Measurements from ENCODE around the gene FMO5. TPM values are rescaled to one million over a fixed set of nuclear protein-coding genes. Genes with fewer than 3 reads are reported as not detected.

Gene FMO5
- total and polyA plus RNA-seq, 10 donors = 2.8 to 13.4 (median 5.1) TPM

DNA sequence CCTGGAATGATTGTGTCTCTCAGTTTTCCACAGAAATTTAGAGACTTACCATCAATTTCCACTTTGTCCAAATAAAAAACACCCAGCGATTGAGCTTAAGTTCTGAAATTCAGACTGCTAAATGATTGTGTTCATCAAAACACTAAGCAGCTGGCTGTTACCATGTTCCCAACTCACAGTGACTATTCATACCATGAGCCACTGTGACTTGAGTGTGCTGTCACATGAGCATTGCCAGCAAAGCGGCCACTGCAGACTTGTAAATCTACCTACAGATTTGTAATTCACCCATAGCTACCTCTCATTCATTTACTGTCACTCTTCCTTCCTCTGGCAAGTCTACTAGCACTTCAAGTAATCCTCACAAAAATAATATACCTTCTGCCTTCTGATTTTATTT lies 35.6 kb downstream of the FMO5 start:
- no peaks in the 10 kb centered on the region for H3K4me1 ChIP-seq
- intact Hi-C loops (cut with DNase I; ENCODE audit: low total_unique reads) = no loop called here
- no peak for DNase-seq
- no peaks in the 10 kb centered on the region for H3K36me3 ChIP-seq
- WGBS, 5 donors = 92 to 98% (median 97%) methylated on average over 2 of the region's 2 CpGs
- no peak overlapping the region for H3K27ac ChIP-seq
- TF ChIP-seq POLR2A (IDR thresholded peaks at IDR 0.05) = no peak
- TF ChIP-seq POLR2AphosphoS5 (IDR thresholded peaks at IDR 0.05) = no peak
- TF ChIP-seq, protein P1, sequence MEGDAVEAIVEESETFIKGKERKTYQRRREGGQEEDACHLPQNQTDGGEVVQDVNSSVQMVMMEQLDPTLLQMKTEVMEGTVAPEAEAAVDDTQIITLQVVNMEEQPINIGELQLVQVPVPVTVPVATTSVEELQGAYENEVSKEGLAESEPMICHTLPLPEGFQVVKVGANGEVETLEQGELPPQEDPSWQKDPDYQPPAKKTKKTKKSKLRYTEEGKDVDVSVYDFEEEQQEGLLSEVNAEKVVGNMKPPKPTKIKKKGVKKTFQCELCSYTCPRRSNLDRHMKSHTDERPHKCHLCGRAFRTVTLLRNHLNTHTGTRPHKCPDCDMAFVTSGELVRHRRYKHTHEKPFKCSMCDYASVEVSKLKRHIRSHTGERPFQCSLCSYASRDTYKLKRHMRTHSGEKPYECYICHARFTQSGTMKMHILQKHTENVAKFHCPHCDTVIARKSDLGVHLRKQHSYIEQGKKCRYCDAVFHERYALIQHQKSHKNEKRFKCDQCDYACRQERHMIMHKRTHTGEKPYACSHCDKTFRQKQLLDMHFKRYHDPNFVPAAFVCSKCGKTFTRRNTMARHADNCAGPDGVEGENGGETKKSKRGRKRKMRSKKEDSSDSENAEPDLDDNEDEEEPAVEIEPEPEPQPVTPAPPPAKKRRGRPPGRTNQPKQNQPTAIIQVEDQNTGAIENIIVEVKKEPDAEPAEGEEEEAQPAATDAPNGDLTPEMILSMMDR (IDR thresholded peaks at IDR 0.05 in 8 of 11, conservative IDR thresholded peaks at IDR 0.05 in 3 of 11) = no peak
- H3K9me3 ChIP-seq = peaks cover 0 to 6% (median 0%) of the 10 kb centered on the region in 8 donors
- no peak overlapping the region for H3K4me3 ChIP-seq
- no peaks in the 10 kb centered on the region for H3K27me3 ChIP-seq (replicated peaks in 1 of 7)

DNA sequence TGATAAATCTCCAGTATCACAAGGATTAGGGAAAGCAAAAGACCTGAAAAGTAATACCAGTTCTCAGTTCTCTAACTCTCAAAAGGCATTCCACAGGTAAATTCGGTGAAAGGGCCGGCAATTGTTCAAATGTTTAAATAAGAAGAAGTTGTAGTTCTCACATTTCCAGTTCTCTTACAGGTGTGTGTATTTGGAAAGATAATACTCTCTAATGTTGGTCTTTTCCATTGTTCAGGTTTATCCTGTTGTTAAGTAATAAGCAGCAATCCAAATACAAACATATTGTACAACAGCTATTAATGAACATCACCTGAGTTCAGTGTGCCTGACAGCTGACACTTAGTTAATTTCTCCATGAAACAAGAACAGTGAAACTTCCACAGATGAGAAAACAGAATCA lies 39.7 kb downstream of the FMO5 start:
- H3K4me3 ChIP-seq = no peak overlapping the region
- TF ChIP-seq POLR2A (IDR thresholded peaks at IDR 0.05) = no peak
- TF ChIP-seq, protein P1 (IDR thresholded peaks at IDR 0.05 in 8 of 11, conservative IDR thresholded peaks at IDR 0.05 in 3 of 11) = no peak
- no peak for TF ChIP-seq POLR2AphosphoS5 (IDR thresholded peaks at IDR 0.05)
- WGBS, 5 donors = 93 to 98% (median 97%) methylated on average over 2 of the region's 2 CpGs
- H3K9me3 ChIP-seq = no peaks in the 10 kb centered on the region
- H3K27me3 ChIP-seq (replicated peaks in 1 of 7) = no peaks in the 10 kb centered on the region
- no peak for DNase-seq
- H3K4me1 ChIP-seq = no peaks in the 10 kb centered on the region
- no peaks in the 10 kb centered on the region for H3K36me3 ChIP-seq
- no peak overlapping the region for H3K27ac ChIP-seq
- intact Hi-C loops (cut with DNase I; ENCODE audit: low total_unique reads) = no loop called here

DNA sequence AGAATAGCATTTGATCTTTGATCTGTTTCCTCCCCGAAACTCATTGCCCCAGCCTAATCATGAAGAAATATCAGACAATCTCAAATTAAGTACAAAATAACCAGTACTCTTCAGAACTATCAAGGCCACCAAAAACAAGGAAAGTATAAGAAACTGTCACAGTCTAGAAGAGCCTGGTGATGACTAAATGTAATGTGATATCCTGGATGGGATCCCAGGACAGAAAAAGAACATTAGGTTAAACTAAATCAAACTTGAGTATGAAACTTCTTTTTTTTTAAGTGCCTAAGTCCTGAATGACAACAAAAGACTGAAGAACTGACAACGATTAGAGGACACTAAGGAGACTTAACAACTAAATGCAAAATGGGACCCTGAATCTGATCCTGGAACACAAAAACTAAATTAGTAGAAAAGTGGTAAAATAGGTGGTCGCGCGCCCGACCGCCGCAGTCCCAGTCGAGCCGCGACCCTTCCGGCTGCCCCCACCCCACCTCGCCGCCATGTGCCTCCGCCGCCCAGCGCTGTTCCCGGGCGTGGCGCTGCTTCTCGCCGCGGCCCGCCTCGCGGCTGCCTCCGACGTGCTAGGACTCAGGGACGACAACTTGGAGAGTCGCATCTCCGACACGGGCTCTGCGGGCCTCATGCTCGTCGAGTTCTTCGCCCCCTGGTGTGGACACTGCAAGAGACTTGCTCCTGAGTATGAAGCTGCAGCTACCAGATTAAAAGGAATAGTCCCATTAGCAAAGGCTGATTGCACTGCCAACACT lies 47.3 kb downstream of the FMO5 start:
- Histone ChIP-seq H3K27ac (peak overlapping the region in 5 of 8 donors; percentile 3 to 61 (median 29)), H3K36me3 (peaks cover 0 to 7% (median 0%) of the 10 kb centered on the region in 6 donors), H3K4me3 (peak overlapping the region in 2 of 8 donors; percentile 14 to 33), H3K27me3 (replicated peaks in 1 of 7) (peaks cover 0 to 3% (median 0%) of the 10 kb centered on the region in 7 donors), H3K4me1 (peaks cover 0 to 29% (median 16%) of the 10 kb centered on the region in 6 donors), H3K9me3 (peaks cover 0 to 5% (median 0%) of the 10 kb centered on the region in 8 donors)
- 38 to 67% (median 43%) methylated on average over 36 of the region's 36 CpGs for WGBS, 5 donors
- TF ChIP-seq, protein P1 (IDR thresholded peaks at IDR 0.05 in 8 of 11, conservative IDR thresholded peaks at IDR 0.05 in 3 of 11) = no peak
- peak in 2 of 3 donors; percentile 25 to 48 for TF ChIP-seq POLR2AphosphoS5 (IDR thresholded peaks at IDR 0.05)
- DNase-seq = no peak
- intact Hi-C loops (cut with DNase I; ENCODE audit: low total_unique reads) = no loop called here

All from spleen (tissue), 11 donors.